Calu3 (cell line): ENCODE measurements around the gene CFAP45. TPM values are rescaled to one million over a fixed set of nuclear protein-coding genes. Genes with fewer than 3 reads are reported as not detected.

Source experiments
- BruUV-seq: library from RNA; stranded (reverse); fragments of 400-500 nt; replicated peaks from 2 replicates; lab custom pipeline; 2021; lab: Mats Ljungman, UMichigan
- CTCF ChIA-PET: fragments of 300-600 bp; sonication (Branson Sonifier 250); formaldehyde crosslinking; loops from one replicate; lab custom pipeline; 2022; ENCODE audit warnings: antibody characterized with exemption; lab: Charles Lee
- DNase-seq: peaks from one replicate; pipeline ENCODE4 v3.0.0; 2022
- H3K27ac Mint-ChIP-seq: one replicate; pipeline ENCODE4 v1.8.0; 2022; ENCODE audit warnings: mixed read lengths; ENCODE audit not compliant: unreplicated experiment
- H3K27me3 Mint-ChIP-seq: one replicate; pipeline ENCODE4 v1.8.0; 2022; ENCODE audit warnings: mixed read lengths; ENCODE audit not compliant: unreplicated experiment
- H3K36me3 Mint-ChIP-seq: one replicate; pipeline ENCODE4 v1.8.0; 2022; ENCODE audit warnings: mild to moderate bottlenecking, moderate library complexity, mixed read lengths; ENCODE audit not compliant: insufficient read depth, unreplicated experiment
- H3K4me1 Mint-ChIP-seq: one replicate; pipeline ENCODE4 v1.8.0; 2022; ENCODE audit warnings: mild to moderate bottlenecking, low read depth, mixed read lengths; ENCODE audit not compliant: unreplicated experiment
- H3K4me3 Mint-ChIP-seq: one replicate; pipeline ENCODE4 v1.8.0; 2022; ENCODE audit warnings: mild to moderate bottlenecking, low read depth, moderate library complexity, mixed read lengths; ENCODE audit not compliant: unreplicated experiment
- H3K9me3 Mint-ChIP-seq: one replicate; pipeline ENCODE4 v1.8.0; 2022; ENCODE audit warnings: low read depth, mixed read lengths; ENCODE audit not compliant: unreplicated experiment
- CTCF ChIP-seq: fragments of 200-600 bp; IDR thresholded peaks from one replicate; pipeline ENCODE4 v1.8.0; 2022; ENCODE audit warnings: antibody characterized with exemption; ENCODE audit not compliant: unreplicated experiment
- intact Hi-C: fragments of 100-400 bp; cut with micrococcal nuclease; formaldehyde crosslinking; loops from one replicate; pipeline ENCODE4 v1.10.0; 2022; ENCODE audit not compliant: unreplicated experiment
- microRNA-seq: library from miRNA; unstranded; fragments of <30 nt; microRNA quantifications from one replicate; pipeline ENCODE4 v1.2.0, GENCODE V29; 2022
- total RNA-seq: library from RNA; stranded (reverse); gene quantifications from 2 replicates; pipeline ENCODE4 v1.2.3, GENCODE V29; 2022

Gene CFAP45
- total RNA-seq, 1 experiment from 2014 or later: 1.8 TPM

- TF ChIP-seq CTCF: no peak
- no peaks in the 10 kb centered on the region for H3K36me3 Mint-ChIP-seq
- H3K4me3 Mint-ChIP-seq: no peak overlapping the region
- no peak overlapping the region for H3K27ac Mint-ChIP-seq
- no peaks in the 10 kb centered on the region for H3K9me3 Mint-ChIP-seq
- intact Hi-C loops: no loop called here
- peaks cover 74% of the 10 kb centered on the region for H3K27me3 Mint-ChIP-seq
- no peak for DNase-seq
- no peaks in the 10 kb centered on the region for H3K4me1 Mint-ChIP-seq
- CTCF ChIA-PET: no interaction called here
- BruUV-seq: no TSS peak
Measured at GRCh38 chr1:159827102-159827490, 72.9 kb downstream of the CFAP45 start.

GRCh38 chr1:159826441-159827101 lies 73.4 kb downstream of the CFAP45 start, which contains the start of gene SLAMF8:
SLAMF8 (plus strand) TSS chr1:159826873; CDS start chr1:159826899, 26 bp downstream.
- Mint-ChIP-seq H3K4me3 (no peak within 1 kb of the TSS), H3K27me3 (peaks cover 75% of the 10 kb centered on the region), H3K9me3 (no peaks in the 10 kb centered on the region), H3K4me1 (no peaks in the 10 kb centered on the region), H3K36me3 (no peaks in the 10 kb centered on the region), H3K27ac (no peak within 1 kb of the TSS)
- DNase-seq: no peak
- CTCF ChIA-PET: no interaction called here
- intact Hi-C loops: no loop called here
- TF ChIP-seq CTCF: no peak
- BruUV-seq: no TSS peak

GRCh38 chr1:159825564-159825963 lies 74.4 kb downstream of the CFAP45 start:
- no TSS peak for BruUV-seq
- CTCF ChIA-PET: no interaction called here
- Mint-ChIP-seq H3K4me3 (no peak overlapping the region), H3K27ac (no peak overlapping the region), H3K36me3 (no peaks in the 10 kb centered on the region), H3K27me3 (peaks cover 85% of the 10 kb centered on the region), H3K9me3 (no peaks in the 10 kb centered on the region), H3K4me1 (no peaks in the 10 kb centered on the region)
- DNase-seq: no peak
- intact Hi-C loops: no loop called here
- no peak for TF ChIP-seq CTCF

- BruUV-seq: no TSS peak
- H3K36me3 Mint-ChIP-seq: no peaks in the 10 kb centered on the region
- peaks cover 89% of the 10 kb centered on the region for H3K27me3 Mint-ChIP-seq
- H3K27ac Mint-ChIP-seq: no peak overlapping the region
- H3K9me3 Mint-ChIP-seq: no peaks in the 10 kb centered on the region
- H3K4me3 Mint-ChIP-seq: no peak overlapping the region
- intact Hi-C loops: no loop called here
- CTCF ChIA-PET: interaction anchor here (0.8 kb wide), 1 partner anchor 70 kb away, joined by 3 read pairs; no protein-coding TSS in a partner anchor
- no peaks in the 10 kb centered on the region for H3K4me1 Mint-ChIP-seq
- DNase-seq: no peak
- TF ChIP-seq CTCF: no peak
Measured at GRCh38 chr1:159823406-159823805, 76.6 kb downstream of the CFAP45 start.

Small RNA genes within 50 kb of the gene (microRNA-seq; reads per million reads assigned to microRNA genes)
- not detected for gene MIR4259

Other genes with a start within 250 kb of the CFAP45 start
- gene CRP, start 185.6 kb downstream of the CFAP45 start, total RNA-seq: 0.80 and 3.6 TPM in 2 replicates
- gene DUSP23, start 119.2 kb downstream of the CFAP45 start, total RNA-seq: 5.7 and 10.6 TPM in 2 replicates
- not detected in 2 replicates for gene FCRL6, start 97.8 kb downstream of the CFAP45 start, total RNA-seq
- gene SLAMF8, start 73.3 kb downstream of the CFAP45 start, total RNA-seq: not detected in 2 replicates
- gene VSIG8, start 37.5 kb downstream of the CFAP45 start, total RNA-seq: not detected in 2 replicates
- 612 and 708 TPM in 2 replicates for gene TAGLN2, start 25.3 kb upstream of the CFAP45 start, total RNA-seq
- gene IGSF9, start 45.4 kb upstream of the CFAP45 start, total RNA-seq: 7.5 and 7.6 TPM in 2 replicates
- gene SLAMF9, start 54.1 kb upstream of the CFAP45 start, total RNA-seq: not detected in 2 replicates
- 13.2 and 14.1 TPM in 2 replicates for gene PIGM, start 131.8 kb upstream of the CFAP45 start, total RNA-seq
- gene KCNJ10, start 170.0 kb upstream of the CFAP45 start, total RNA-seq: not detected in 2 replicates
- gene KCNJ9, start 181.4 kb upstream of the CFAP45 start, total RNA-seq: not detected in 2 replicates
- 31.6 and 33.9 TPM in 2 replicates for gene IGSF8, start 198.5 kb upstream of the CFAP45 start, total RNA-seq
- gene ATP1A2, start 215.6 kb upstream of the CFAP45 start, total RNA-seq: not detected in 2 replicates